G401 (cell line): ENCODE data around the gene IL2RA. TPM values are rescaled to one million over a fixed set of nuclear protein-coding genes. Genes with fewer than 3 reads are reported as not detected.

Experiments used
- DNase-seq: peaks from one replicate; pipeline ENCODE4 v3.0.0-alpha.2; 2015; ENCODE audit warnings: low spot score
- in situ Hi-C: cut with HindIII; loops from 2 replicates; pipeline ENCODE4 v1.10.0; 2016; ENCODE audit warnings: low sequenced_read_pairs, mixed read lengths
- total RNA-seq: library from RNA; depleted of rRNA; stranded (reverse); fragments of >200 nt; shearing (Covaris generic); gene quantifications from 2 replicates; pipeline ENCODE4 v1.2.3, GENCODE V29; 2014

Gene IL2RA
- total RNA-seq, 1 experiment from 2014 or later, result not detected

DNA sequence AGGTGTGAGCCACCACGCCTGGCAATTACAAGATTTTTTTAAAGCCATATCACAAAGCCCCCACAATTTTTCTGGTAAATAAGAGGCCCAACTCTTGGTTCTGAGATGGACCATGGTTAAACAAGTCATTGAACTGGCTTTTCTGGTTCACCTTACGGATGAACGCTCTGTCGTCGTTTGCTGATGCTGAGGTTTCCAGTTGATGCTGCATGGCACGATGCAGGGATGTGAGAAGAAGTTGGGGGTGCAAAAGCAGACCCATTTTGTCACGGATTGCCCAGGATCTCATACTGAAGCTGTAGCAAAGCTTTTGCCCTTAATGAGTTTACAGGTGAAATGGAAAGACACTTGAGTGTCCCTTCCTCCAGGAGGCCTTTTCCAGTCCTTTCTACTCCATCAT lies 2.0 kb upstream of the IL2RA start:
- DNase-seq, result no peak

DNA sequence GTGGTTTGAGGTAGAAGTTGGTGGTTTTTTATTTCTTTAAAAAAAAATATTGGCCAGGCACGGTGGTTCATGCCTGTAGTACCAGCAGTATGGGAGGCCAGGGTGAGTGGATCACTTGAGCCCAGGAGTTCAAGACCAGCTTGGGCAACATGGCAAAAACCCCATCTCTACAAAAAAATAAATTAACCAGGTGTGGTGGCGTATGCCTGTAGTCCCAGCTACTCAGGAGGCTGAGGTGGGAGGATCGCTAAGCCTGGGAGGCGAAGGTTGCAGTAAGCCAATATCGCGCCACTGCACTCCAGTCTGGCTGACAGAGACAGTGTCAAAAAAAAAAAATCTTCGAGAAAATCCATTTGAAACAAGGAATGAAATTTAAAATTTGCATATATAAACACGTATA lies 1.1 kb downstream of the IL2RA start:
- DNase-seq, result no peak
- in situ Hi-C loops, result no loop called here

More for the DNA sequence above, 2.0 kb upstream of the IL2RA start:
- in situ Hi-C loops, result no loop called here

DNA sequence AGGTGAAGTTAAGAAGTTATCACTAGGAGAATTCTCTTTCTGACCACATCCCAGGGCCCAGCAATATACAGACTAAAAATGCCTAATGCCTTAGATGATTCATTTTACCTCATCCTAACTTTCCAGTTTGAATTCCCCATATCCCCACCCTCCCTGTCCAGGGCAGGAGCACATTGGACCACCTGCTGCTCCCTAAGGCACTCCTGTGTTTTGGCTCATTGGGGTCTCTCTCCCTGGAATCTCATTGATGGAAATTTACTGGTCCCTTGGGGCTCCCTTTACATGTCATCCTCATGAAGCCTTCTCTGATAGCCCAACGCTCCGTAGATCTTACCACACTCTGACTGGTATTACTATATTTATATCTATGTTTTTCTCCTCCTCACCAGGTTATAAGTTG lies 2.7 kb downstream of the IL2RA start:
- in situ Hi-C loops, result no loop called here
- no peak for DNase-seq

DNA sequence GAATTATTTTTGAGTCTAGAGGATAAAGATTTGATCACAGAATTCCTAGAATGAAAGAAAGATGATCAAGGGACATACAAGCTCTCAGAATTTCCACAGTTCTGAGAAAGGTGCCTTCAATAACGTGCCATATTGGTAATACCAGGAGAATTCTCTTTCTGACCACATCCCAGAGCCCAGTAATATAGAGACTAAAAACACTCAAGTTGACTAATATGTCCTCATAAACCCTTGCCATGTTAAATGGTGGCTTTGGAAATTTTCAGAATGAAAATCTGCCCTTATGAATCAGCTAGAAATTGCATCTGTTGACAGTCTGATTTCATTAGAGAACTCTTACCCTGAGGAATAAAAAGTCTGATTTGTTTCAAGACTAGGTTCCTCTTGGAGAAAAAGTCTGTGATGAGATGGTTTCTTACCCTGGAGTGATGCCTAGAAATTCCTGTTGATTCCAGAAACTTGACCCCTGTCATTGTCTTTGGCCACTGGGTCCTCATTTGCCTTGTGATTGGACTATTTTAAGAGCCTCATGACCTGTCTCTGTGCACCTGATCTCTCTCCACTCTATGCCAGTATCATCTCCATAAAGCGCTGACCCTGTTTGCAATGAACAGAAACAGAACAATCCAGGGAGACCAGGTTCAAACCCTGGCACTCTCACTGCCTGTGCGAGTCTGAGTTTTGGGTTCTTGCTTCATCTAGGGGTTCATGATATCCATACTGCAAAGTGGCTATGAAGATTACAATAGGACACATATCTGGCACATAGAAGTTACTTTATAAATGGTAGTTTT lies 3.3 kb downstream of the IL2RA start:
- in situ Hi-C loops, result no loop called here

DNA sequence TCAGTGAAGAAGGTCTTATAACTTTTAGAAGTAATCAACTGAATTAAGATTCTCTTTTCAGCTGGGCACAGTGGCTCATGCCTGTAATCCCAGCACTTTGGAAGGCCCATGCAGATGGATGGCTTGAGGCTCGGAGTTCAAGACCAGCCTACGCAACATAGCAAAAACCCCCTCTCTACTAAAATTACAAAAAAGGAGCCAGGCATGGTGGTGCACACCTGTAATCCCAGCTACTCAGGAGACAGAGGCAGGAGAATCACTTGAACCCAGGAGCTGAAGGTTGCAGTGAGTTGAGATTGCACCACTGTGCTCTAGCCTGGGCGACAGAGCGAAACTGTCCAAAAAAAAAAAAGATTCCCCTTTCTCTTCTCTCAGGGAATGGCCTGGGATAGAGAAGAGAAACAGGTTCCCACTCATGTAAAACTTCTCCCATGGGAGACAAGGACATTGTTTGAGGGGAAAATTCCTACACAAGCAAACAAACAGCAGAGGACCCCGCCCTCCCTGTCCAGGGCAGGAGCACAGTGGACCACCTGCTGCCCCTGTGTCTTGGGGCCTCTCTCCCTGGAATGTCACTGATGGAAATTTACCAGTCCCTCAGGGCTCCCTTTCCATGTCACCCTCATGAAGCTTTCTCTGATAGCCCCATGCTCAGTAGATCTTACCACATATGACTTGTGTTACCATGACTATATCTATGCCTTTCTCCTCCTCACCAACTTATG lies 5.6 kb downstream of the IL2RA start:
- no peak for DNase-seq
- in situ Hi-C loops, result no loop called here

More for the DNA sequence above, 3.3 kb downstream of the IL2RA start:
- no peak for DNase-seq

DNA sequence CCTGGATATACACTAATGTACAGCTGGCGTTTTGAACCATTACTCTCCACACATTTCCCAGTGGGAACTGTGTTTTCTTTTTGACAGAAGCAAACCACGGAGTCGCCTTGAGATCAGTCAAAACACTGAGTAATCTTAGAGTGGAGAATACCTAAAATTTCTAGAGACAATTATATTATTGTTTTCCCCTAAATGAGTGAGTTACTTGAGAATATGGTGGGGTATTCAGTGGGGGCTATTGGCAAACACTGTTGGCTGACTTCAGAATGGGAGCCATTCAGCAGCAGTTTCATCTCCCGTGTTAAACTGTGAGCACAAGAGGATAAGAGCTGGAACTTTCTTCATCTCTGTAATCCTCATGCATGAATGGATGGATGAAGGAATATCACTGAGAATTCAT lies 6.2 kb downstream of the IL2RA start:
- no peak for DNase-seq
- in situ Hi-C loops, result no loop called here

DNA sequence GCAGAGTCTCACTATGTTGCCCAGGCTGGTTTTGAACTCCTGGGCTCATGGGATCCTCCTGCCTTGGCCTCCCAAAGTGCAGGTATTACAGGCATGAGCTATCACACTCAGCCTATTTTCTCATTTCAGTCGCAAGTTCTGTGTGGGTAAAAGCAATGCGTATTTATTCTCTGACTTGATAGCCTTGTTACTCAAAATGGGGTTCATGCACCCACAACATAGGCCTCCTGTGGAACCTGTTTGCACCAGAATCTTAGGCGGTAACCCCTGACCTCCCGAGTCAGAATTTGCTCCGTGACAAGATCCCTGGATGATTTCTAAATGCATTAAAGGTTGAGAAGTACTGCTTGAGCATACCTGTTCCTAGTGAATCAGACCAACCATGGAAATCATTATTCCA lies 7.3 kb downstream of the IL2RA start:
- DNase-seq, result no peak
- in situ Hi-C loops, result no loop called here

DNA sequence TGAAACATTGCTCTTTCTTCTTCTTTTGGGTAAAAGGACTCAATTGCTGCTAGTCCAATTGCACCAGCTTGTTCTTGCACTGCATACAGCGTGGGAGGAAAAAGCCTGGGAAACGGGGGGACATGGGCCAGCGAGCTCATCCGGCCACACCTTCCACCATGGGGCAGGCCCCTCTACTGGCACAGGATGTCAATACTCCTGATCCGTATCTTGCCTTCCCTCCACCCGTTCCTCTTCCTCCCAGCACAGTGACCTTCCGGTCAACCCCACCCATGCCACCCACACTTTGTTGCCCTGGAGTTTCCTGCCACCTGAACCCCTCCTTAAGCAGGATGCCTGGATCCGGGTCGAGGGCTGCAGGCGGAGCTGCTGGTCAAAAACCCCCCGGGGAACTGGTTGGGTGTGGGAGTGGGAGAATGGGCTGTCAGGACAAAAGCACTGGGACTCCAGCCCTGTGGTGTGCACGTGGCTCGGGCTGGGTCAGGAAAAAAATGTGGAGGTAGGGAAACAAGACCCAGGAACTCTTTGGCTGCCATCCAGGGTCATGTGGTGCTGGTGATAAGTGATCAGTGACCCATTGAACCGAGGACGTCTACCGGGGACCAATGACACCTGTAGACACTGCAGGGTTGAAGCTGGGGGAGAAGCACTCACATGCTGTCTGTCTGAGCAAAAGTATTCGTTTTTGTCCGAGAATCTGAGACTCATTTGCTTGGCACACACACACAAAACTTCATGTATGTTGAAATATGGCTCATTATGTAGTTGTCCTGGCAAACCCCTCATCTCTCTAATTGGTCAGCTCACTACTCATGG lies 8.1 kb downstream of the IL2RA start:
- in situ Hi-C loops, result no loop called here
- no peak for DNase-seq

DNA sequence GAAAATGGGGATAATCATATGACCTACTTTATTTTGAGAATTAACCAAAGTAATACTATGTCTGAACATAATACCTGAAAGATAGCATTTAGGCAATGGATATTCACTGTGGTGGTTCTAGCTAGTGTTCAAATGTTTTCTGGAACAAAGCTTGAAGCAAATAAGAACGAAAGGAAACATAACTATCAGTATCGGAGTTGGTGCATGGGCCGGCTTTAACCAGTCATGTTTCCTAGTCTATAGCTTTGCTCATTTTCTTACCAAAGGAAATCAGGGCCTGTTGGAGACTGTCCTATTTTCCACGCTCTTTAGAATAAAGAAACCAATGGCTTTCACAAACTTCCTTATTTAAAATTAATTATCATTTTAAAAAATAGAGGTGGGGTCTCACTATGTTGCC lies 8.9 kb downstream of the IL2RA start:
- DNase-seq, result no peak
- in situ Hi-C loops, result no loop called here

DNA sequence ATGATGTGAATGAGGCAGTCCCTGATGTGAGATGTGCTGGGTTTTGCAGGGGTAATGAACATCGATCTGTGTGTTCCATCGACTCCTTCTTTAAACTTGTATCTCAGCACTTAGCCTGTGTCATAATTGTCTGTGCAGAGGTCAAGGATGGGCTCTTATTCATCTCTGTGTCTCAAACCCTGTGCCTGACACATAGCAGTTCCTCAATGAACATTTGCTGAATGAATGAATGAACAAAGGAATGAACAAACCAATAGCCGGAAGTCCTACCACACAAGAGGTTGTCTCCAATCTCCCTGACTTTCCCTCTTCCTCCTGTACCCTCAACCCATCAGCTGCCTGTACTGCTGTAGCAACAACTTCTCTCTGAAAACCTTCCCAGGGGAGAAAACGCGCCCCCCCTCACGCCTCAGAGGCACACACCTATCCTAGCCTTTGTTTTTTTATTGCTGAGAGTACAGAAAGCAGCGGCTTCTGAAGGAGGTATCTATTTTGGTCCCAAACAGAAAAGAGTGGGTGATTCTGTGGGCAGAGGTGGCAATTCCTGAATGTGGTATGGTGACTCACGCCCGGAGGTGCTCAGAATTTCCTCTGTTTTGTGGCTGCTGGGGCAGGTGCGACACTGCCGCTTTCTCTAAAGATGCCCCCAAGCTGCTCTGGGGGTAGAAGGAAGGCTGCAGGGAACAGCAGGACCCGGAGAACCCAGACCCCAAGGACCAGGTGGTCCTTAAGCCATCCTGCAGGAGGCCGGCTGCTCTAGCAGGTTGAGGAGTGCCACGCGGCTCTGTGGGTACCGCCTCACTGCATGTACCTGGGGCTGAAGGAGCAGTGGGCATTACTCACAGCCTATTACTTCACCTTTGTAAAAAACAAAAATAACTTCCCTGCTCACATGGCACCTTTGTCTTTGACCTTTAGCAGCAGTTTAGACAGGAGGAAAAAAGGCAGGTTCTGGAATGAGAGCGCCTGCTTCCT lies 9.6 kb downstream of the IL2RA start:
- in situ Hi-C loops, result no loop called here
- no peak for DNase-seq

DNA sequence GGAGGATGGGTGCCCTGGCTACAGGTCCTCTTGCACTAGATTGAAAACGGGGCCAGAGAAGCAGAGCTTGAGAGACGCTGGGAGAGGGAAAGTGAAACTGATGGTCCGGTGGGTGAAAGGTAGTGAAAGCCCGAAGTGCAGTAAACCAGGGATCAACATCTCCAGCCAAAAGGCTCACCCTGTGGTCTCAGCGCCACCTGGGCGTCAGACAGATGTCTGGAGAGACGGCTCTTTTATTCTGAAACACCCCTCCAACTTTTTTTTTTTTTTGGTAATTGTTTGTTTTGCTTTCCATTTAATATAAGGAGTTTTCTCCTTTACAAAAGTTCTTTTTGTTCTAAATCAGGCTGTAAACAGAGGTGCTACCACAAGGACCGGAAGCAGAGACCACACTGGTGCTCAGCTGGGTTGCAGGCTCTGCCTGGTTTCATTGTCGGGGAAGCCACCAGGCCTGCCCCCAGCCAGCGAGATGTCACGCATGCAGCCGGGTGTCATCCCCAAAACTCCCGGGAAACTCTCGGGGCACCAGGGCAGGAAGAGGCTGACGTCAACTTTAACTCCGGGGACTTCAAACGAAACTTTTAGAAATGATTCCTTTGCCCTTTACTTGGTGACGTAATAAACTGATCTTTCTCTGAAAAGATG lies 11.2 kb downstream of the IL2RA start:
- in situ Hi-C loops, result no loop called here
- peak; percentile 5 for DNase-seq

DNA sequence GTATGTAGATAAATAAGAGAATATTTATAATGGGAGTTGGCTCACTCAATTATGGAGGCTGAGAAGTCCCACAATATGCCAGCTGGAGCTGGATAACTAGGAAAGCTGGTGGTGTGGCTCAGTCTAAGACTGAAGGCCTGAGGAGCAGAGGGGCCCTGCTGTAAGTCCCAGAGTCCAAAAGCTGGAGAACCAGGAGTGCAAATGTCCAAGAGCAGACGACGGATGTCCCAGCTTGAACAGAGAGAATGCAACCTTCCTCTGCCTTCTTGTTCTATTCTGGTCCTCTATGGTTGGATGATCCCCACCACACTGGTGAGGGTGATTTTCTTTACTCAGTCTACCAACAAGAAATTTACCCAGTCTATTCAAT lies 13.2 kb downstream of the IL2RA start:
- DNase-seq, result no peak
- in situ Hi-C loops, result no loop called here

DNA sequence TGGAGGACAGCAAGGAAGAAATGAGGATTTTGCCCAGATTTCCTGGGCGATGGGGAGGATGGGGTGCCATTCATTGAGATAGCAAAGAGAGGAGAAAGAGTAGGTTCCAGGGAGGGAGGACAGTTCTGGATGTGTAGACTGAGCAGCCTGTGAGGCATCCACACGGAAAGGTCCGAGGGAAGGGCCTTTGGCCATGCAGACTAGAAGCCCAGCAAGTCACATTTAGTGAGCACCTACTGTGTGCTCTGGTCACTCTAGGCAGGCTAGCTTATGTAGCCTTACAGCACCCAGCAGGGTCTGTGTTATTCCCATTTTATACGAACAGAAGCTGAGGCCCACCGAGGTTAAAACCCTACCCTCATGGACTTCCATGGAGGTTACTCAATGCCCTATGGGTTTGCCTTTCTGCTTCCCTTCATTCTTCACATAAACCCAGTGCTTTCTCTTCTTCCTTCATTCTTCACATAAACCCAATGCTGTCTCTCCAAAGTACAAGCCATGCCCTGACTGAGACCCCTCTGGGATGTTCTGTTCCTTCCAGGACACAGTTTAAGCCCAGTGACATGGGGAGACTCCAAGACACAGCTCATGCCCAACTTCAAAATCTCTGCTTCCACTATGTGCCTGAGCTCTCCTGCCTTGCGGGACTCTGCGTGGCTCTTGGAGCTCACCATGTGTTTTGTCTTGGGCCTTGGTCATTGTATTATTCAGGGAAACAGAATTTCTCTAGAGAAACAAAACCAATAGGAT lies 13.7 kb downstream of the IL2RA start:
- in situ Hi-C loops, result no loop called here
- DNase-seq, result no peak

DNA sequence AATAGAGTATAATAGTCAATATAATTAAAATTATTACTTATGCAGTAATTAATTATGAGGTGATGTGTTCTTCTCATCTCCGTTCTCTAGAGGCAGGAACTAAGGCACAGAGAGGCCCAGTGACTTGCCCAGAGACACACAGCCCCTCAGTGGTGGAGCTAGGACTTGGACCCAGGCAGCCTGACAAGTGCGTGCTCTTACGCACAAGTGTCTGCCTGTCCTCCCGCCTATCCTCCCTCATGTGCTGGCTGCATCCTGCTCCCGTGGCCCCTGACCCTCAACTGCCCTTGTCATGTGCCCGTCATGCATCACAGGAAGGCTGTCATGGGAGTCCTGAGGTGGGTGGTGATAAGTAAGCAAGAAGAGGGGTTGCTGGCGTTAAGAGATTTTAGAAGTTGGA lies 14.3 kb downstream of the IL2RA start:
- DNase-seq, result no peak
- in situ Hi-C loops, result no loop called here

DNA sequence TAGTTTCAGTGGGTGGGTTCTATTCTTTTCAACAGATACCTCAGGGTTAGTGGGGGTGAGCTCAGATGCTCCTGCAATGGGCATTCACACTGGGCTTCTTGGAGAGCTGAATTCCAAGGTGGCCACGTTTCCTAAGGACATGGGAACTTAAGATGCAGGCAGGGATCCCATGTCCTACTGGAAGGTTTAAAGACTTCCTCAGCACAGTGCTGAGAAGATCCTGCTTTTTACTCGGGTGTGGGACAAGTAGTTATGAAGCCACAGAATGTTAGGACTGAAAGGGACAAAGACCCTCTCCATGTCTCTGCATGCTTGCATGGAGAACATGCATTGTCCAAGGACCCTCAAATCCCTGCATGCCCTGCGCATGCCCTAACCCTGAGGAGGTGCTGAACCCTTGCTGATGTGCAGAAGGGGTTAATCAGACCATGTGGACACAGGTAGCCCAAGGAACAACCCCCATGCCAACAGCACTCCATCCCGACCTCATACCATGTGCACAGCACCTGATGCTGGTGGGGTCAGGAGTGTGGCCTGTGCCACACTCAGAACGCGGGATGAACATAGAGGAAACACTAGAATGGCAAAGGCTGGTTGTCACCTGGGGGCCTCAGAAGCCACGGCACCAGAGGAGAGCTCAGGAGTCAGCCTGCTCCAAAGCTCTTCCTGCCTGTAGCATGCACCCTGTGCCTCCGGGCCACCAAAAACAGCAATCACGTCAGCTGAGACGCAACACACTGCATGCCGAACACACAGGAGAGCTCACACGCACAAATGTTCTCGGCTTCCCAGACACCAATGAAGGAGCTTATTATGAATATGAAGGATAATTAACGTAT lies 15.2 kb downstream of the IL2RA start:
- no peak for DNase-seq
- in situ Hi-C loops, result no loop called here

DNA sequence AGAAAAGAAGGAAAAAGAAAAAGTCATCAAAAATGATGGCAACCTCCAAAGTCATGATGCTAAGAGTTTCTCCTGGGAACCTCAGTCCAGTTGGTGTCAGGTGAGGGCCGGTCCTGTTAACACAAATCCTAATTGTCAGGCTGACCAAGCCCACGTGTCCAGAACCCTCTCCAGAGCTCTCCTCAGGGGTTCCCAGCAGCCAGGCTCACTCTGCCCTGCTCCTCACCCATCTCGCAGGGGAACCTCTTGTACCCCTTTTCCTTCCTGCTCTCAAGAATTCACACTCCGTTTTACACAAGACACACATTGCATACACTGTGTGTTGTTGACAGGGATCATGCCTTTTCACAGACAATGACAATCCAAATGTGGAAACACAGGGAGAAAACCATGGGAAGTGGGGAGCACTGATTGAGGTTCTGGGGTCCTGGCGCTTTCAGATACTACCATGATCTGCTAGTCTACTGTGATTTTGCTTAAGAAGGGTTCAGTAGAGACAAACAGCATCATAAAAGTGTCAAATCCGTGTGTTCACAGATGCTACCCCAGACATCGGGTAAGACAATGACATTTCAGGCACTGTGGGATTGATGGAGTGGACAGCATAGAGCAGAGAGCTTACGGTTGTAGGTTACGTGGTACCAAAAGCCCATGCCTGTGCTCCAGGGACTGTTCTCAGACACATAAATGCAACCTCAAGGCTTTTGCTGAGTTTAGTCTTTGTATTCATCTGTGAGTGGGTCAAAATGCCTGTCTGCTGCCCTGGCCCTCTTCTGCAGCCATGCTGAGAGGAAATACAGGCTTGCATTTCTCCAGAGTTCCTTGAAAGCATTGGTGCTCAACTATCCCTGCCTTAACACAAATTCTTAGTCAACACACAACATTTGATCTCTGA lies 16.0 kb downstream of the IL2RA start:
- in situ Hi-C loops, result no loop called here
- no peak for DNase-seq
